ENCODE data around the gene SRGAP2B.
"Not testable (repeated sequence)": the region's sequence is repeated elsewhere in the genome, so short reads cannot be mapped to it uniquely, and the experiment has no call there.

Gene SRGAP2B

DNA sequence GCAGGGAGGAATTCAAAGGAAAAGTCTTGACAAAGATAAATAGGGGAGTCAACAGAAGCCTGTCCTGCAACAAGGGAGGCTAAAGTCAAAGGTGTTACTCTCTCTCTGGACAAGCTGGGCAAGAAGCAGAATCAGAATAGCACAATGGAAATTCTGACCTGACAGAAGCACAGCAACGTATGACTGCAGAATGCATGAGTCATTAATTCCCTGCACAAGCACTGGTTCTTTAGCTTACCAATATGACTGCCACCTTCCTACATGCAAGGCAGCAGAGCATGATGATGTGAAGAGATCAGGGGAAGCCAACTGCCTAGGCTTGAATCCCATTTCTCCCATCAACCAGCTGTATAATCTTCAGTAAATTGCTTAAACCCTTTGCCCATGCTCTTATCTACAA lies 153.4 kb downstream of the SRGAP2B start:
- DNase-seq: not testable (repeated sequence)

DNA sequence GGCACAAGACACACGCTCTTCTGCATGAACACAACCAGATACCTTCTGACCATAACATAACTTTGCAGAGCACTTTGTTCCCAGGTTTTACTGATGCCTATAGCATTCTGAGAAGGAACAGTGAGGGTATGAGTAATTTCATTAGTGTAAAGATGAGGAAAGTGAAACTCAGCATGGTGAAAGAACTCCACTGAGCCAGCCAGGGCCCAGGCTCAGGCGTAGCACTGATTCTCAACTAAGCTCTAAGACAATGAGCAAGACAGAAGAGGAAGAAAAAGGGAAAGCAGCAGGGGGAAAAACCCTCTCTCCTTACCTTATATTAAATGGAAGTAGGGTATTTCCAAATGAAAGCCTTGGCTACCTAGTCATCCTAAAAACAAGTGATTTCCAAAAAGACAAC lies 155.1 kb downstream of the SRGAP2B start:
- DNase-seq: not testable (repeated sequence)

DNA sequence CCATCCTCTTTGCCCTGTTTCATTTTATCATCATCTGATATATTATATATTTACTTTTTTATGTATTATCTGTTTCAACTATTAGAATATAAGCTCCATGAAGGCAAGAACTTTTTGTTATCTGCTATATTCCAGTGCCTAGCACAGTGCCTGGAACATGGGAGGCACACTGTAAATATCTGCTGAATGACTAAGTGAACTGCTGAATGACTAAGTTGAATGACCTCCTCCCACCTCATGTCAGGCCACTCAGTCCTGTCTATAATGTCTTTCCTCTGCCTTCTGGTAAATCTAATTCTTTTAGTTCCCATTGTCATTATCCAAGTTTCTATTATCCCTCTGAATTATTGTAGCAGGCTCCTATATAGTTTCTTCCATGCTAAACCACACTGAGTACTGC lies 156.5 kb downstream of the SRGAP2B start:
- not testable (repeated sequence) for DNase-seq

DNA sequence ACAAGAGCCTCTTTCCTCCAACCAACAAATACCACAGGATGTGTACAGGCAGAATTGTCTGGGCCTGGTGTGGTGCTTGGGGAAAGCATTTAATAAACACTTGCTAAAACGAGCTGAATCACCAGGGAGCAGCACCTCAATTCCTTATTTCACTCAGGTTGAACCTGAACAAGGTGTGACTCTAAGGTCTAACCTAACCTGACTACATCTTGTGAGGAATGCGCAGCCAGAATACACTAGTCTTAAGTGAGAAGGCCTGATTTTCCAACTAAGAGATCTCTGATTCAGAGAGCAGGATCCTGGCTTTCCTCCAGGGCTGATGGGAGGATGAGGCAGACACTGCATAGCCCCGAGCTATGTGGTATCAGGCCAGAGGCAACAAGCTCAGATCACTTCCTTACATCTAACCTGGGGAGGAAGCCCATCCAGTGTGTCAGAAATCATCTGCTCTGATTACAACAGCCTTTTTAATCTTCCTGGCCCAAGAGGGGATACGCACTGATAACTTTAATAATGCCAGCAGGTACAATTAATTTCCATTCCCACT lies 158.9 kb downstream of the SRGAP2B start:
- not testable (repeated sequence) for DNase-seq

DNA sequence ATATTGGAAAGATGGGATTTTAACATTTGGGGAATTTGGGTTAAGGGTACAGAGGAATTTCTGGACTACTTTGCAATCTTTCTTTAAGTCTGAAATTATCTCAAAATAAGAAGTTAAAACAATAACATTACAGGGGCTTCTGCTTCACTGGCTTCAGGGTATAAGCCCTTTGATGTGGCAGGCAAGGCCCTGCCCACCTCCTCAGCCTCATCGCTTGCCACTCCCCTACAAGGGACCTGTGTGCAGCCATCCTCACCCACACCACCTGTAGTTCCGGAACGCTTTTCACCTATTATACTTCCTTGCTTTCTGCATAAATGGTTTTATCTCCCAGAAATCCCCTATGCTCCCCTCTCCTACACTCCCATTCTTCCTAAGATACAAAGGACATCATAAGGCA lies 159.8 kb downstream of the SRGAP2B start:
- DNase-seq: not testable (repeated sequence)

DNA sequence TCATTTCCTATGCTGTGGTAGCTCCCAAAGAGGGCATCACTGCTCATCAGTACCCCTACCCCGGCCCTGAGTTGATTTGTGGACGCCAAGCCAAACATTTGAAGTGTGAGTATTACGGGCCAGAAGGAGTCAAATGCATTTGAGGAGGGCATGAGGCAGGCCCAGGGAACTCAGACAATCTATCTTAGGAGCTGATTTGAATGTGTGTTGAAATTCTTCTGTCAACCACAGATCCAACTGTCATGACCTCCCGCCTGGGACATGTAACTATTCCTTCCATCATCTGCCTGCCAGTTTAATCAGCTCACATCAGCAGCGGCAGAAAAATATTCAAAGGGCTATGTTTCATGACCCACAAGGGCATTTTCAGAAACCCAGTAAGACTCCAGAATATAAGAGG lies 162.1 kb downstream of the SRGAP2B start:
- not testable (repeated sequence) for DNase-seq

DNA sequence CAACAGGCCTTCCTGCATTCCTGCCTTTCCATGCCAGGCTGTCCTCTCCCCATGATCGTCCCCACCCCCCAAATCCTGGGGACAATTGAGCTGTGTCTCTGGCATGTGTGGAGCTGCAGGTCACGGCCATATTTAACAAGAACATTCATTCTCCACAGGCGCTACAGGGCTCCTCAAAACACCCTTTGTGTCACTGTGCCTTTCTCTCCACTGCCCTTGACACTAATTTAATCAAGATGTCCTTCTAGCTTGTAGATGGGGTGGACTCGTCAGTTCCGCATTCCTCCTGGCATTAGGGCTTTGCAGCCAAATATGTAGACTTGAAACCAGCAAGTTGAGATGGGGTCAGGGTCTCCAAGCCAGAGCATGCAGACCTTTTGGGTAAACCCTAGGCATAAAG lies 163.0 kb downstream of the SRGAP2B start:
- DNase-seq: not testable (repeated sequence)

DNA sequence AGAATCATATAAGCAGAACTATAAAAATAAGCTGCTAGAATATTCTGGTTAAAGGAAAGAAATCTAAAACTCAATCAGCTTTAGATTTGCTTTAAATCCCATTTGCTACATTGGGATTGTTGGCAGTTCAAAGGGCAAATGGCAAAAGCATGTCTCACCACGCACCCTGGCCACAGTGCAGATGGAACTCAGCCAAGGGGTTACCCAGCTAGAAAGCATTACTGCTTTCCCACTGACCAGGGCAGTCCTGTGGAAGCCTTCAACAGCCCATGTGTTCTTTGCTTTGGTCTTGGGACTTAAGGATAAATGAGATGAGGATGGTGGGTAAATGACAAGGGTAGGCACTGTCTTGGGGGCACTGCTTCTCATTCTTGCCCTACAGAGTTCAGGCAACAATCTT lies 163.6 kb downstream of the SRGAP2B start:
- not testable (repeated sequence) for DNase-seq

DNA sequence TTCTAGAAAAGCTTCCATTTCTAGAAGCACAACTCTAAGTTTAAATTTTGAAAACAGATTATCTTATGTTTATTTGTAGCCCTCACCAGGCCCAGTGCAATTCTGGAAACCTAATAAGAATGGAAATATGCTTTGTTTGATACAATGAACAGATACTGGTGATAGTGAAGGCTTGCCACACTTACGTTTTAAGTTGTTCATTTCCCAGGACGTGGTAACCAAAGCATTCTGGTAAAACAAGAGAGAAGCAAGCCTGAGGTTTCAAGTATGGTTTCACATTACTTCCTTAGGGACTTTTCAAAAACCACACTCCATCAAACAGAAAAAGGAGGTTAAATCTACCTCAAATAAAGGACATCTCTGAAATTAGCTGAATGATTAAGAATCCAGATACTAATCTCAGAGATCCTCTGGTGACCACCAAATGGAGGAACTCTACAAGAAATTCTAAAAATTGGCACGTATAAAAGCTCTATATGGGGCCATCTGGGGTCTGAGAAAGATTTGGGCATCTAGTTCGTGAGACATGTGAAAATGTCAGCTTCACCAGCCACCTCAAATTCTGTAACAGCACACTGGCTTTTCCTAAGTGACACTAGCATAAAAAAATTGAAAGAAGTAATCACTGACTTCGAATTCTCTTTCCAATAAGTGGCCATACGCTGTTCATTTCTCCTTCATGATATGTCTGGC lies 164.9 kb downstream of the SRGAP2B start:
- not testable (repeated sequence) for DNase-seq

DNA sequence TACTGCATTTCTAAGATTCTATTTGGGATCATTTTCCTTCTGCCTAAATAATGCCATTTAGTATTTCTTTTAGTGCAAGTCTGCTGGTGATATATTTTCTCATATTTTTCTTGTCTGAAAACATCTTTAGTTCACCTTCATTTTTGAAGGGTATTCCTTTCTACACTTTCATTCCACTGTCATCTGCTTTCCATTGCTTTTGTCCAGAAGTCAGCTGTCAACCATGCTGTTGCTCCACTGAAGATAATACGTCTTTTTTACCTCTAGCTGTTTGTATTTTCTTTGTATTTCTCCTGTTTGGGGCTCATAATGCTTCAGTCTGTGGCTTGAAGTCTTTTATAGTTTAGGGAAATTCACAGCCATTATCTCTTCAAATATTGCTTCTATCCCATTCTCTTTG lies 167.8 kb downstream of the SRGAP2B start:
- not testable (repeated sequence) for DNase-seq

DNA sequence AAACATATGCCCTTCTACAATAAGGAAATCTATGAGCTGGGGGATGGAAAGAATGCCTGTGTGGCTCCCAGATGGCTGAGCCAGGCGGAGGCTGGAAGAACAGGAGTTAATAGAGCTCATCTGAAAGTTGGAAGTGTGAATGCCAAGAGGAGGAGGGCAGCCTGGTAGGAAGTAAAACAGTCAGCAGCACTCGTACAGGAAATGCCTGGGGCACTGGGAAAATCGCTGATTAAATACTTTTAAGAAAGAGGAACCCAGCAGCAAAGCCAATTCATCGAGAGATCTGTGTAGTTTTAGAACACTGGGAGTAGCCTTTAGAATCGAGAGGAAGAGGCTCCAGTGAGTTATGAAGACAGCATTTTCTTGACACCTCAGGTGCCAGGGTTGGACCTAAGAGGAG lies 171.5 kb downstream of the SRGAP2B start:
- not testable (repeated sequence) for DNase-seq

DNA sequence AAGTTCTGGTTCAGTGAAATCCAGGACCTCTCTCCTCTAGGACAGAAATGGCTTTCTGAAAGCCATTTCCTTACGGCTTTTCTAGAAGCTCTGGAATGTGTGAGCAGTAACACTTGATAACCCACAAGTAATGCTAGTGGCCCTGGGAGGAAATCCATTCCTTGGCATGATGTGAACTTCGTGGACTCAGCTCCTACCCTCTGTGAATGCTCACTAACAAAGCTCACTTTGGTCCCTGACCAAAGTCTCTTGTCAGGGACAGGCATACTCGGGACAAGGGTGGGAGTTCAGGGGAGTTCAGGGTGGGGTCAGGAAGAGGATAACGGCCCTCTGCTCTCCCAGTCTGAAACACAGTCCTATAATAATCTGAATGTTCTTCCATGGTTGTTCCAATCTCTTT lies 172.3 kb downstream of the SRGAP2B start:
- DNase-seq: not testable (repeated sequence)

DNA sequence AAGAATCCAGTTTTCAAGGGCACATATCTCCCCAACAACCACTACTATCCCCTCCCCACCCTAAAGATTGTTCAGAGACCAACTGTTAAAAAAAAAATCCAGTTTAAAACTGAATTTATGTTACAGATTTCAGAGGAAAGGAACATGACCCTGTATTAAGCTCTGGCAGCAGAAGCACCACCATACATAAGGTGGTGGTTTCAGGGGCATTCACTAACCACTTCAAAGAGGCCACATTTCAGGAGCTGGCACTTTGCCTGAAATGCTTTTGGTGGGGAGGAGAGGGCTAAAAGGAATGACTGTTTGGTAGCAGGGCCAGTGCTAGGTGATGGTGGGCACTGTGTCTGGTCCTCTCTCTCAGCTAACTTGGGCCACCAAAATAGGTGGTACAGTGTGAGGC lies 176.0 kb downstream of the SRGAP2B start:
- not testable (repeated sequence) for DNase-seq

DNA sequence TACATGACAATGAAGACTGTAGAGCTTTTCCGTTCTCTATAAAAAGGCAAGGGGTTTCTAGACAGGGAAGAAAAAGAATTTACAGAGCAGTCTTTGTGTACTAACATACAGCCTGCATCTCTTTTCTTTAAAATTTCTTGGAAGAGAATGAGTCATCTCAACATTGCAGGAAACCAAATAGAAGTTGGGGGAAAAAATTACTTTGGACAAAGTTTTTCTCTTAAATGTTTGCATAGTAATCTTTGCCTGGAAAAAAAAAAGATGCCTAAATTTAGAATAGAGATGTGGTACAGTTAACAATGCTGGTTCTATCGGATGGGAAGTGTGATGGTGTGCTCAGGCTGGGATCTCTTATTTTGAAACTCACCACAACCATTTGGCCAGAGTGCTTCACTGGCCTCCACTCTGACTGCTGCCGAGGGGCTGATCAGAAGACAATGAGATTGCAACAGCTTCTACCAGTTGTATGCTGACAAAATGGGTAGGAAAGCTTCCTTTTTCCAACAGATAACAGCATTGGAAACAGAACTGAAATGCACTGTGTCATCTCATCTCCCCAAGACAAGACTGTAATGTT lies 177.0 kb downstream of the SRGAP2B start:
- not testable (repeated sequence) for DNase-seq

DNA sequence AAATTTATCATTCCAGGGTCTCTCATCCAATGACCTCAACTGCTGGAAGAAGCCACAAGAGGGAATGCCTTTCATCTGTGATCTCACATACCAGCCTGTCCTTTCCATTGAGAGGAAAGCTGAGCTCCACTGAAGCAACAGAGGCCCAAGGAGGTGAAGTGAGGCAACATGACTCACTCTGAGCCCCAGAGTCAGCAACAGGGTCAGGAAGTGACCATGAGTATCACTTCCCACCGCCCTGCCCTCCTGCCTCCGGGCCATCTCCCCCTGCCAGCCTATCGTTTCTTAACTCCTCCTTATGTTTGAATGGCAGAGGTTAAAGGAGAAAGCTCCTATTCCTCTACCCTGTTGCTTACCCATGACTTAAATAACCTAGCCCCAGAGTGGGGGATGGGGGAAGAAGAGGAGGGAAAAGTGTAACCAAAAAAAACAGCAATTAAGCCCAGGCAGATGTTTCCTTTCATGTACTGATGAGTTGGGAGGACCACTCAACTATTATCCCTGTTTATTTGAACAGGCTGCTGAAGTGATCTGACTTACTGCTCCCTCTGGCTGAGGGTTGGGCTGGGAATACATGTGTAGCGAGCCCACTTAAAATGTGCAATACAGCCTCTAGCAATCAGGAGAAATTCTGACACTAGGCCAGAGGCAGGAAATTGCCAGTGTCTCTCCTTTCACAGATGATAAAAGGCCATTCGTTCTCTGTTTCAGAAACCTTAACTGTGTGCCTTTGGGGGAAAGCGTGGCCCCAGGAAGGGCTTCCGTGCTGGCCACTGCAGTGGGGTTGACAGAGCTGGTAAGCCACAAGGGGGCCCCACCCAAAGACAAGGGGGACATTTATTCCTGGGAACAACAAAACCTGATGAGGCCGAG lies 177.7 kb downstream of the SRGAP2B start:
- DNase-seq: not testable (repeated sequence)

DNA sequence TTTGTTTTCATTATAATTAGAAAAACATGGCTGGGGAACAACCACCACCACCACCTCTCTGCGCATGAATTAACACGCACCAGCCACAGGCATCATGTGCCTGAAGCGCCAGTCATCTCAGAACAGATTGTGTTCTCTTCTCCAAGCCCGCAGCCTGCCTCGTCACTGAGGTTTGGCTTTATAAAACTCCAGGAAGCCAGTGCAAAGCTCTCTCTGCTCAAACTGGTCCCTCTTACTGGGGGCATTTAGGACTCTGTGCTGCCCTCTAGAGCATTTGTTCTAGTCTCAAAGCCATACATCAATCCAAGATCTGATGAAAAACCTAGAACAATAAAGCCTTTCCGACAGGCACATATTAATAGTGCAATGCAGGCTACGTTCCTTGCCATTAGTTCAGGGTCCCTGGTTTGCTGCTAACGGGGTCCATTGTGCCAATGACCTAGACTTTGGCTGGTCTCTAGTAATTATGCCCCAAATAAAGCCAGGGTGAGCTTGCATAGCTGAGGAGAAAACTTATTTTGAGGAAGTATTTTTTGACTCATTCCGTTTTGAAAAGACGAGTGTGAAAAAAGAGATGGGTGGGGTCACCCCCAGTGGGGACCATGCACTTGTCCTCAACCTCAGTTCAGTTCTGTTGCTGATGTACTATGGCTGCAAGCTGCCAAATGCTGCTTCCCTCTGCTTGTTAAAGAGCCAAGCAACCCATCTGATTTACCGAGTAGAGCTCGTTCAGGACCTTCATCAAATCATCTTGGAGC lies 181.0 kb downstream of the SRGAP2B start:
- not testable (repeated sequence) for DNase-seq

DNA sequence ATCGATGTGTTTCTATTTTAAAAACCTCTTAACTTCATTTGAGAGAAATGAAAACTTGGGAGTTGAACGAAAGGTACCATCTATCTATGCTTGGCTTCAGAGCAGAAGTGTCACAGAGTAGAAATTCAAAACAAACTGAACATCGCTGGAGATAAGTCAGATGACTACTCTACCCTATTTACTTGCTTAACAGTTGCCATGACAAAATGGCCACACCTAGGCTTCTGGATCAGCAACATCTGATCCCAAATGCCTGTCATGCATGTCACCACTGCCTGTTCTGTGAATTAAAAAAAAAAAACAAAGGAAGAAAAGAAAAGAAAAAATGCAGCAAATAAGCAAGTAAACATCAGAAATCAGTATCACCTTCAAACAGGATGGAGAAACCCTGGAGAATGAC lies 181.7 kb downstream of the SRGAP2B start:
- not testable (repeated sequence) for DNase-seq

DNA sequence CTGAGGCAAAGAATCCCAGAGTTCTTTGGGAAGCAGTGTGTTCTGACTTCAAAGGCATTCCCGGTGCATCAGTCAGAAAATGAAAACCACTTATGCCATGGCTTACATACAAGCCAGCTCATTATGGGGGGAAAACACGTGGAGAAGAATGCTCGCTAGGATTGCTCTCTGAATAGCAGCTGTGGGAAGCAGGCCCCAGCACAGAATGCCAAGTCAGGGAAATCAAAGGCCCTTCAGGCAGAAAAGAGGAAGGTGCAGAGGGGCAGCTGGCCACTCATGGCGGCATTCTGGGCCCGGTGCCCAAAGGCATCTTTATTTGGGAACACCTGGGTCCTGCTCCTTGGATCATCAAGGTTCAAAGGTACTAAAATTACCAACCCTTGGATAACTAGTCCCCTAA lies 184.4 kb downstream of the SRGAP2B start:
- not testable (repeated sequence) for DNase-seq

DNA sequence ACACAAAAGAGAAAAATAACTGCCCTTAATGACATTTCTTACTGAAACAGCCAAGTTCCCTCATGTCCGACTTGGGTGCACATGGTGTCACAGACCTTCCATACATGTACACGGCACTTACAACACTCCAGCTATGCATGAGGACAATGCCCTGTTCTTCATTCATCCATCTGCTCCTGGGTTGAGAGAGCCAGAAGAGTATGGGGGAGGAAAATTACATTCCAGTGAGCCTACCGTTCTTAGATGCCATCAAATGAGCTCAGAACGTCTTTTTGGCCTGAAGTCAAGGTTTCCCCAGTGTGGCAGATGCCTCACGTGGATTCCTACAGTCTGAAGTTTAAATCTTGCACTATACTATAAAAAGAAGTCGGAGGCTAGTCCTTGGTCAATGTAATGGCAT lies 194.3 kb downstream of the SRGAP2B start:
- DNase-seq: not testable (repeated sequence)

DNA sequence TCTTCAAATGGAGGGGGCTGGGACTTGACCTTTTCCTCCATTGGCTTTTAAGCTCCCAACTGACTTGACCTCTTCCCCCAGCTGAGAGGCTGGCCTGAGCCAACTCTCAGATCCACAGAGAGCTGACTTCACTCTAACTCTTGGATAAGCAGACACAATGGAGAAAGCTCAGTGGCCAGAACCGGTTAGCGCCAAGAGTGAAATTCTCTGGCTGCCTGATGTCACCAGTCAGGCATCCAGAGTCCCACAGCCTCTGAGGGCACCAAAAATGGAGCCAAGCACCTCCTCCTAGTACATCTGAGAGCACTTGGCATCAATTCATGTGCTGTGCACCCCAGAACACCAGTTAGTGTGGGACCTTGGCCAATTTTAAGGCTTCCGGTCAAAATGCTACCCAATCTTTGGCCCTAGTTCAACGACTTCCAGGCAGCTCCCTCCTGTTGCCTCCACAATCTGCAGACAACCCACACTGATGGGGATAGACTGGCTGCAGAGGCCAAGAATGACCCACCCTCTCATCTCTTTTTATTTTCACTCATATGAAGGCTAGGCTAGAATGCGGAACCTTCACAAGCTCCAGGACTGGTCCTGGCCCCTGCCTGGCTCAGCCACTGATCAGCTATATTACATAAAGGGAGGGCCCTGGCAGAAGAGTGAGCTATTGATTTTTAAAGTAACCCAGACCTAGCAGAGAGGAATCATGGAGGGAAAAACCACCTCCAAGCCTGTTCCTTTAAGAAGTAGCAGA lies 200.5 kb downstream of the SRGAP2B start:
- DNase-seq: not testable (repeated sequence)

DNA sequence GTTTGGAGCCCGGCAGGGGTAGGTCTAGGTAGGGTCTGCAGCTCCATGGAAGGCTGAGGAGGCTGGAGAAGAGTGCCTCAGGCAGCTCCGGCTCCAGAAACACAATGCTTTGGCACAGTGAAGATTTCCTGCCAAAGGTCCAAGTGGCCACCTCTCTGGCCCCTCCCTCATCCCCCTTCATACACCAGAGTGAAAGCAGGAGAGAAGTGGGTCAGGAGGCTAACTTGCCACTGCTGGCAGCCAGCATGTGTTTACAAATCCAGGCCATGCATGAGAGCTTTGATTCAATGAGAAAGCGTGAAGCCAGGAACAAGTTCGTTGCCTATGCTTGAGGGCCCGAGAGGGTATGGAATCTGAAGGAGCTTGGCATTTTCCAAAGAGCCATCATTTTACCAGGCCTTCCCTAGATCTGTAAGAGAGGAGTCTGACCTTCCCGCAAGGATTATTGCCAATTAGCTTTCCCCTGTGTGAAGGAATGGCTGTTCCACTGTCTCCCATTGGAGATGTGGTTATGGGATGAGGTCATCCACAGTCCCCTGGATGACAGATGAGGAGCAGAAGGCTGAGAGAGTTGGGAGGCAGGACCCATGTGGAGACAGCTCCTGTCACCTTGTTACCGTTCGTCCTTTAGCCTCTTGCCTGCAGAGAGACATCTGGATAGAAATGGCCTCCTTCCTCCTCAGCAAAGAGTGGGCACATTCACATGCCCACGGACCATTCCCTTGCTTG lies 201.3 kb downstream of the SRGAP2B start:
- DNase-seq: not testable (repeated sequence)
